Hepatocyte (in vitro differentiated cells): ENCODE data around the gene PRMT5. TPM values are rescaled to one million over a fixed set of nuclear protein-coding genes. Genes with fewer than 3 reads are reported as not detected.

Experiments
- DNase-seq: peaks from one replicate; pipeline ENCODE4 v3.0.0-alpha.2; 2016; ENCODE audit warnings: low spot score
- H2AFZ ChIP-seq: fragments of 200-600 bp; sonication (generic); 2 replicates; pipeline ENCODE4 v1.6.0; 2016; ENCODE audit warnings: antibody characterized with exemption, mild to moderate bottlenecking
- H3K27ac ChIP-seq: fragments of 200-600 bp; sonication (generic); 2 replicates; pipeline ENCODE4 v1.5.1; 2016; ENCODE audit warnings: mild to moderate bottlenecking
- H3K27me3 ChIP-seq: fragments of 200-600 bp; sonication (generic); 2 replicates; pipeline ENCODE4 v1.6.1; 2016
- H3K36me3 ChIP-seq: fragments of 200-600 bp; sonication (generic); replicated peaks from 2 replicates; pipeline ENCODE4 v1.5.1; 2016; ENCODE audit warnings: low read depth; ENCODE audit not compliant: insufficient read depth
- H3K4me1 ChIP-seq: fragments of 200-600 bp; sonication (generic); 2 replicates; pipeline ENCODE4 v1.5.1; 2016; ENCODE audit warnings: mild to moderate bottlenecking, moderate library complexity; ENCODE audit not compliant: insufficient read depth
- H3K4me2 ChIP-seq: fragments of 200-600 bp; sonication (generic); 2 replicates; pipeline ENCODE4 v1.6.0; 2016
- H3K4me3 ChIP-seq: fragments of 200-600 bp; sonication (generic); 2 replicates; pipeline ENCODE4 v1.5.1; 2016; ENCODE audit warnings: mild to moderate bottlenecking
- H3K79me2 ChIP-seq: fragments of 200-600 bp; sonication (generic); 2 replicates; pipeline ENCODE4 v1.6.0; 2017; ENCODE audit warnings: mild to moderate bottlenecking
- H3K9me2 ChIP-seq: fragments of 200-600 bp; sonication (generic); replicated peaks from 2 replicates; pipeline ENCODE4 v1.6.0; 2017; ENCODE audit warnings: mild to moderate bottlenecking; ENCODE audit not compliant: insufficient read depth
- H3K9me3 ChIP-seq: fragments of 200-600 bp; sonication (generic); 2 replicates; pipeline ENCODE4 v1.5.1; 2016; ENCODE audit warnings: low read depth, mild to moderate bottlenecking
- H4K20me1 ChIP-seq: fragments of 200-600 bp; sonication (generic); 2 replicates; pipeline ENCODE4 v1.6.0; 2016; ENCODE audit warnings: mild to moderate bottlenecking; ENCODE audit not compliant: insufficient read depth, poor library complexity, severe bottlenecking
- CTCF ChIP-seq: fragments of 200-600 bp; sonication (generic); IDR thresholded peaks from 2 replicates; pipeline ENCODE4 v1.5.1; 2016; ENCODE audit warnings: antibody characterized with exemption, mild to moderate bottlenecking; ENCODE audit not compliant: poor library complexity
- EZH2 ChIP-seq: fragments of 200-600 bp; sonication (generic); IDR thresholded peaks from 2 replicates; pipeline ENCODE4 v1.6.1; 2016; ENCODE audit warnings: antibody characterized with exemption, mild to moderate bottlenecking, borderline replicate concordance
- EZH2phosphoT487 ChIP-seq: fragments of 200-600 bp; sonication (generic); IDR thresholded peaks from one replicate; pipeline ENCODE4 v1.6.1; 2018; ENCODE audit warnings: antibody characterized with exemption, mild to moderate bottlenecking, low read depth, moderate library complexity; ENCODE audit not compliant: unreplicated experiment, severe bottlenecking
- WGBS: methylation state at CpG from one replicate; pipeline ENCODE4 v1.1.6; 2016; ENCODE audit warnings: low lambda C conversion rate; ENCODE audit errors: missing lambda C conversion rate; 5-methylcytosine and 5-hydroxymethylcytosine counted together
- polyA plus RNA-seq: library from polyadenylated mRNA; unstranded; fragments of >200 nt; fragmentation: Nextera tagmentation; extraction: Ambion mirVana; gene quantifications from 2 replicates; pipeline ENCODE4 v1.2.1, GENCODE V29; 2016
- total RNA-seq: library from RNA; depleted of rRNA; stranded (reverse); fragments of >200 nt; gene quantifications from 2 replicates; pipeline ENCODE4 v1.2.3, GENCODE V29; 2014

The PRMT5 gene
- total and polyA plus RNA-seq, 2 experiments from 2014 or later = 52.2 to 72.3 TPM

- WGBS = 2% methylated on average over 27 of the region's 45 CpGs
Observed at GRCh38 chr14:22872033-22872832, 56.9 kb downstream of the PRMT5 start.

GRCh38 chr14:22871224-22872032 is 57.7 kb downstream of the PRMT5 start, which contains the start of gene LRP10:
Gene LRP10, plus strand, starts transcription at chr14:22871740. Its CDS starts 564 bp downstream, at chr14:22872304.
- H3K79me2 ChIP-seq = peaks cover 22% of the 10 kb centered on the region
- no peaks in the 10 kb centered on the region for H3K27me3 ChIP-seq
- DNase-seq = peak; percentile 95
- H3K9me2 ChIP-seq = no peaks in the 10 kb centered on the region
- H3K36me3 ChIP-seq = no peaks in the 10 kb centered on the region
- H3K4me3 ChIP-seq = peak within 1 kb of the TSS; percentile 76
- 1% methylated on average over 27 of the region's 50 CpGs for WGBS
- H2AFZ ChIP-seq = peak within 1 kb of the TSS; percentile 63
- TF ChIP-seq EZH2phosphoT487 (no peak), CTCF (no peak), EZH2 (no peak)
- no peaks in the 10 kb centered on the region for H4K20me1 ChIP-seq
- H3K4me2 ChIP-seq = peak within 1 kb of the TSS; percentile 79
- peaks cover 15% of the 10 kb centered on the region for H3K4me1 ChIP-seq
- H3K27ac ChIP-seq = peak within 1 kb of the TSS; percentile 100
- H3K9me3 ChIP-seq = no peaks in the 10 kb centered on the region

More at GRCh38 chr14:22872033-22872832, 56.9 kb downstream of the PRMT5 start:
- Histone ChIP-seq H3K79me2 (peaks cover 22% of the 10 kb centered on the region), H3K4me2 (peak overlapping the region; percentile 79), H3K27me3 (no peaks in the 10 kb centered on the region), H2AFZ (peak overlapping the region; percentile 57), H3K9me3 (no peaks in the 10 kb centered on the region), H3K9me2 (no peaks in the 10 kb centered on the region), H4K20me1 (no peaks in the 10 kb centered on the region), H3K27ac (peak overlapping the region; percentile 100), H3K36me3 (no peaks in the 10 kb centered on the region), H3K4me1 (peaks cover 15% of the 10 kb centered on the region), H3K4me3 (peak overlapping the region; percentile 76)
- TF ChIP-seq EZH2 (no peak), CTCF (peak; percentile 97)
- DNase-seq = peak; percentile 92

- 3% methylated on average over 1 of the region's 1 CpG for WGBS
- Histone ChIP-seq H2AFZ (peak overlapping the region; percentile 63), H4K20me1 (no peaks in the 10 kb centered on the region), H3K36me3 (no peaks in the 10 kb centered on the region), H3K9me2 (no peaks in the 10 kb centered on the region), H3K27ac (peak overlapping the region; percentile 100), H3K4me3 (peak overlapping the region; percentile 1), H3K27me3 (no peaks in the 10 kb centered on the region), H3K9me3 (no peaks in the 10 kb centered on the region), H3K79me2 (peaks cover 22% of the 10 kb centered on the region), H3K4me2 (peak overlapping the region; percentile 79), H3K4me1 (peaks cover 15% of the 10 kb centered on the region)
- no peak for TF ChIP-seq EZH2phosphoT487
- TF ChIP-seq EZH2 = no peak
- no peak for TF ChIP-seq CTCF
- DNase-seq = no peak
Observed at GRCh38 chr14:22870811-22871223, 58.4 kb downstream of the PRMT5 start.

Other genes starting within 250 kb of the PRMT5 start
- 88.1 and 107 TPM in 2 replicates for gene OXA1L, start 162.7 kb downstream of the PRMT5 start, total RNA-seq
- 59.4 and 64.3 TPM in 2 replicates for gene OXA1L, start 162.7 kb downstream of the PRMT5 start, polyA plus RNA-seq
- 337 and 381 TPM in 2 replicates for gene SLC7A7, start 113.9 kb downstream of the PRMT5 start, total RNA-seq
- gene SLC7A7, start 113.9 kb downstream of the PRMT5 start, polyA plus RNA-seq = 169 and 206 TPM in 2 replicates
- 50.6 and 164 TPM in 2 replicates for gene MRPL52, start 99.5 kb downstream of the PRMT5 start, total RNA-seq
- gene MRPL52, start 99.5 kb downstream of the PRMT5 start, polyA plus RNA-seq = 214 and 227 TPM in 2 replicates
- gene MMP14, start 92.8 kb downstream of the PRMT5 start, total RNA-seq = 122 and 160 TPM in 2 replicates
- 17.1 and 21.4 TPM in 2 replicates for gene MMP14, start 92.8 kb downstream of the PRMT5 start, polyA plus RNA-seq
- gene LRP10, start 57.6 kb downstream of the PRMT5 start, total RNA-seq = 34.4 and 56.2 TPM in 2 replicates
- 92.7 and 117 TPM in 2 replicates for gene LRP10, start 57.6 kb downstream of the PRMT5 start, polyA plus RNA-seq
- 1.5 and 1.9 TPM in 2 replicates for gene REM2, start 46.2 kb downstream of the PRMT5 start, total RNA-seq
- 5.5 and 6.3 TPM in 2 replicates for gene REM2, start 46.2 kb downstream of the PRMT5 start, polyA plus RNA-seq
- gene RBM23, start 10.2 kb downstream of the PRMT5 start, total RNA-seq = 236 and 749 TPM in 2 replicates
- gene RBM23, start 10.2 kb downstream of the PRMT5 start, polyA plus RNA-seq = 72.9 and 74.1 TPM in 2 replicates
- 34.8 and 46.4 TPM in 2 replicates for gene HAUS4, start 27.7 kb upstream of the PRMT5 start, total RNA-seq
- 16.2 and 21.8 TPM in 2 replicates for gene HAUS4, start 27.7 kb upstream of the PRMT5 start, polyA plus RNA-seq
- 75.1 and 80.8 TPM in 2 replicates for gene AJUBA, start 53.2 kb upstream of the PRMT5 start, total RNA-seq
- gene AJUBA, start 53.2 kb upstream of the PRMT5 start, polyA plus RNA-seq = 36.2 and 43.2 TPM in 2 replicates
- 7.8 and 8.8 TPM in 2 replicates for gene C14orf93, start 80.8 kb upstream of the PRMT5 start, total RNA-seq
- 5.7 and 6.5 TPM in 2 replicates for gene C14orf93, start 80.8 kb upstream of the PRMT5 start, polyA plus RNA-seq
- 171 and 190 TPM in 2 replicates for gene PSMB5, start 105.5 kb upstream of the PRMT5 start, total RNA-seq
- gene PSMB5, start 105.5 kb upstream of the PRMT5 start, polyA plus RNA-seq = 299 and 319 TPM in 2 replicates
- not detected in 2 replicates for gene PSMB11, start 112.8 kb upstream of the PRMT5 start, total RNA-seq
- gene PSMB11, start 112.8 kb upstream of the PRMT5 start, polyA plus RNA-seq = not detected in 2 replicates
- gene CDH24, start 128.1 kb upstream of the PRMT5 start, total RNA-seq = 6.7 and 6.9 TPM in 2 replicates
- 18.0 and 19.8 TPM in 2 replicates for gene CDH24, start 128.1 kb upstream of the PRMT5 start, polyA plus RNA-seq
- 97.5 and 108 TPM in 2 replicates for gene ACIN1, start 165.8 kb upstream of the PRMT5 start, total RNA-seq
- 44.3 and 49.2 TPM in 2 replicates for gene ACIN1, start 165.8 kb upstream of the PRMT5 start, polyA plus RNA-seq
- 47.7 and 64.9 TPM in 2 replicates for gene C14orf119, start 166.1 kb upstream of the PRMT5 start, total RNA-seq
- gene C14orf119, start 166.1 kb upstream of the PRMT5 start, polyA plus RNA-seq = 118 and 146 TPM in 2 replicates
- not detected in 2 replicates for gene CIROP, start 175.6 kb upstream of the PRMT5 start, total RNA-seq
- gene CIROP, start 175.6 kb upstream of the PRMT5 start, polyA plus RNA-seq = not detected in 2 replicates
- gene CEBPE, start 189.9 kb upstream of the PRMT5 start, total RNA-seq = not detected in 2 replicates
- gene CEBPE, start 189.9 kb upstream of the PRMT5 start, polyA plus RNA-seq = not detected in 2 replicates